DMS153 treated with DMSO at 0.1 percent for 48 hours (cell line): Measurements from ENCODE around the gene ADGRF3.
"Not testable (repeated sequence)": the region's sequence is repeated elsewhere in the genome, so short reads cannot be mapped to it uniquely, and the experiment has no call there.

Experiments used
- DNase-seq: peaks from one replicate; lab custom pipeline; 2025; ENCODE audit not compliant: unreplicated experiment; lab: John Stamatoyannopoulos, UW

The ADGRF3 gene

DNA sequence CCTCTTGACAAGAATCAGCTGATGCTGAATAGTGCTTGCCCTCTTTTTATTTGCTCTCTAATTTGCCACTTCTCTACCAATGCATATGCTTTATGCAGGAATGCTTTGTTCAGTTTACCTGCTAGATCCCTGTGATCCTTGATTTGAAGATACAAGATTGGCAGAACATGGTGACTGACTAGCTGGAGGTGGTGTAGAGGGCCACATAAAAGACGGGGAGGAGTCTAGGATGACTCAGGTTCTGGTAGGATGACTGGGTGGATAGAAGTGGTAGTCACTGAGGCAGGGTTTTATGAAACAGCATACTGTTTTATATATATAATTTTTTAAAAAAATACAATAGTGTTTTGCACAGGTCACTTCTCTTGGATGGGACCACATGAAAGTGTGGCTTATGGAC is 6.3 kb upstream of the ADGRF3 start:
- DNase-seq = no peak

DNA sequence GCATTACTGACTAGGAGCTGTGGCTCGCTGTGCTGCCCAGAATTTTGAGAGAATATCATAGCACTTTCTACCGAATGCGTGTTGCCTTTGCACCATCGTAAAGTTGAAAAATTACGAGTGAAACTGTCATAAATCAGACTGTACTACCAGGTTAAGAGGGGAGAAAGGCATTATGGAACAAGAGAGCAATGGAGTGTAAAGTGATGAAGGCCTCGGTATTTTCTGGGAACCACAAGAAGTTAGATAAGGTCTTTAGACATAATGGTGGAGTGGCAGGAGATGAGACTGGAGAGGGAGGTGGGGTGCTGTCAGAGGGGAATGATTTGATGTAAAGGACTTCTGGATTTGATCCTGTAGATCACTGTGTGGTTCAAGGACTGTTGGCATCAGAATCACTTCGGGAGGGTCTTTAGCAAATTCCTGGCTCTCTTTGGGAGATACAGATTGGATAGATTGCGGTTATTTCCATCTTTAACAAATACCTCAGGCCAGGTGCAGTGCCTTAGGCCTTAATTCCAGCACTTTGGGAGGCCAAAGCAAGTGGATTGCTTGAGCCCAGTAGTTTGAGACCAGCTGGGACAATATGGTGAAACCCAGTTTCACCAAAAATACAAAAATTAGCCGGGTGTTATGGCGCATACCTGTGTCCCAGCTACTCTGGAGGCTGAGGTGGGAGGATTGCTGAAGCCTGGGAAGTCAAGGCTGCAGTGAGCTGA is 4.9 kb upstream of the ADGRF3 start:
- no peak for DNase-seq

DNA sequence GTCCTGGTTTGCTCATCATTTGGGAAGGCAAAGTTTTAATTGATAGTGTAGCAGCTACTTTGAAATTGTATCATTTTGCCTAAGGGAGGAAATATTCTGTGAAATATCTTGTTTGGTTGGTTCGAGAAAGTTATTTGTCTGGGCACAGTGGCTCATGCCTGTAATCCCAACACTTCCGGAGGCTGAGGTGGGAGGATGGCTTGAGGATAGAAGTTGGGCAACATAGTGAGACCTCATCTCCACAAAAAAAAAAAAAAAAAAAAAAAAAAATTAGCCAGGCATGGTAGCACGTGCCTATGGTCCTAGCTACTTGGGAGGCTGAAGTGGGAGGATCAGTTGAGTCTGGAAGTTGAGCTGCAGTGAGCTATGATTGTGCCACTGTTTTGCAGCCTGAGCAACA is 3.1 kb upstream of the ADGRF3 start:
- DNase-seq = no peak

DNA sequence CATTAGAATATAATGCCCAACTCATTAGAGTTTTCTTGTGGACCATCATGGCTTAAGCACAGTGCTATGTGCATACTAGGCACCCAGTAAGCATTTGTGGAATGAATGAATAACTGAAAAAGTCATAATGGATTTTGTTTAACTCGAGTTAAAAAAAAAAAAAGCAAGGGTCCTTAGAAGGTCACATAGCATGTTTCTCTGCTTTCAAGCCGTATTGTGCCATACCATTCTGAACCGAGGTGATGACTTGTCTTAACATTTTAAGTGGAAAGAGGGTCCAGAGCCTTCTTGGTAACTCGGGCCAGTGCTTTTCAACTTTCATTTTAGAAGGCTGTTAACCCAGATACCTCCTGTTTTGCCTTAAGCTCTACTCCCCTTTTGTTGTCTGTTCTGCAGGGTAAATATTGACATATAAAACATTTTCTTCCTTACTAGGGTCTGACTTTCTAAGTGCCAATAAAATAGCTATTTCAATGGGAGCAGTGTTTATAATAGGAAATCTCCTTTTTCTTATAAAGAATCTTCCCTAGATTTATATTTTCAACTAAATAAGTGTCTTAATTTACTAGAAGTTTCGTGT is 787 bp upstream of the ADGRF3 start:
- DNase-seq = no peak

DNA sequence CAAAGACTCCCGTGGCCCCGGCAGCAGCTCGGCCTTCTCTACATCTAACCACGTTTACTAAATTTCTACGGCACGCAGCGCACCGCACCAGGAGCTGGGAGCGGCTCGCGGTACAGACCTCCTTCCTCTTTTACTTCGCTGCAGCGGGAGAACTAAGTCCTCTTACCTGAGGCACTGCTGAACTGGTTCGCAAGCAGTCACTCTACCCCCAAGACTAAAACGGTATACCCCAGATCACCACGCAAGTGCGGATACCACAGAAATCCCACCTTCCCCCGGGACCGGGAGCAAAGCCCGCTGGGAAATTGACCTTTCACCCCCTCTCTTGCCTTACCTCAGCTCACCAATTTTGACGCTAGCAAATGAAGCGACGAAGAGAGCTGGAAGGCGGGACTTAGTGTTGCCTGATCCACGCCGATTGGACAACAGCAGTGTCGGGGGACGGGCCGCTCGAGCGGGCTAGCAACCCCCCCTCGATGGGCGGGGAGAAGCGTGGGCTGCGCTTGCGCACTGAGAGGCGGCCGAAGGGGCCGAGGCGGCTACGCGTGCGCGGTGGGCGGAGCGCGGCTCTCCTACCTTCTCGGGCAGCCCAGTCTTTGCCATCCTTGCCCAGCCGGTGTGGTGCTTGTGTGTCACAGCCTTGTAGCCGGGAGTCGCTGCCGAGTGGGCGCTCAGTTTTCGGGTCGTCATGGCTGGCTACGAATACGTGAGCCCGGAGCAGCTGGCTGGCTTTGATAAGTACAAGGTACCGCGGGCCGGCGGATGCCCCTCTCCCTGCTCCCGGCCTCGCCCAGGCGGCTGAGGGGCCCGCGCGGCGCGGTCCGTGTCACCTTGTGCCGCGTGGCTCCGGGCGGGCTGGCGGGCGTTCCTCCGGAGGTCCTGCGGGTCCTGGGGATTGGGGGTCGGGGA is 790 bp downstream of the ADGRF3 start, which contains the start of gene SELENOI:
SELENOI (plus strand) TSS at position 599 of the 909 bp plus-strand sequence; CDS start at position 689, 90 bp downstream.
- peak; percentile 98 for DNase-seq

DNA sequence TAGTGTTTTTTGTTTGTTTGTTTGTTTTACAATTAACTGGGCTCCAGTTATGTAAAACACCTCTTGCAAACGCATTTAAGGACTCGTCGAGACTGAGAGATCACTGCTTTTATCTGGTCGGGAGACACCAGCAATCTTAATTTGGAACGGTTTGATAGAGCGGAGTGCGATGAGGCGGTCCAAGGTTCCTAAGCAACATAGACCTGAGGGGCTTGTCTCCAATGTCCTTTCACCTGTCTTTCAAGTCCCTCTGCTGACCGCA is 1.4 kb downstream of the ADGRF3 start:
- DNase-seq = no peak

DNA sequence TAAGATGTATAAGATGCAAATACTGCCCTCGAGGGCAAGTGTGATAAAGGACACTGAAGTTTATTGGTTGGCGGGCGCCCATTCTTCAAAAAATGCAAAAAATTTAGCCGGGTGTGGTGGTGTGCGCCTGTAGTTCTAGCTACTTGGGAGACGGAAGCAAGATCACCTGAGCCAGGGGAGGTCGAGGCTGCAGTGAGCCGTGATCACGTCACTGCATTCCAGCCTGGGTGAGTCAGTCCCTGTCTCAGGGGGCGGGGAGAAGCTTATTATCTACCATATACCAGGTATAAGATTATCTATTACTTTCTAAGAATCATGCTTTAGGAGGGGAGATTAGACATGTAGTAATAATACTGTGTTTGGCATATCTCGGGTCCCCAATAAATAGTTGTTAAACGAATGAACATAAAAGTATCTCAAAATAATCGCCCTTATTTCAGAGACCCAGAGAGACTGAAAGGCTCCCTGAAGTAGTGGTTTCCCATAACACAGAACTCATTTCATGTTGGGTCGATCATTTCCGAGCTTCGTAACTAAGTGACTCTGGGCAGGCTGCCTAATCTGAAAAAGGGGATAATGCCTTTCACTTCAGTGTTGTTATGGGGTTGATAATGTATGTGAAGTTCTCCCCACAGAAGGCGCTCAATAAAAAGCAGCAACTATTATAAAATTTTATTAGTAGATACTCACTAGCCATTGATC is 1.9 kb downstream of the ADGRF3 start:
- no peak for DNase-seq

DNA sequence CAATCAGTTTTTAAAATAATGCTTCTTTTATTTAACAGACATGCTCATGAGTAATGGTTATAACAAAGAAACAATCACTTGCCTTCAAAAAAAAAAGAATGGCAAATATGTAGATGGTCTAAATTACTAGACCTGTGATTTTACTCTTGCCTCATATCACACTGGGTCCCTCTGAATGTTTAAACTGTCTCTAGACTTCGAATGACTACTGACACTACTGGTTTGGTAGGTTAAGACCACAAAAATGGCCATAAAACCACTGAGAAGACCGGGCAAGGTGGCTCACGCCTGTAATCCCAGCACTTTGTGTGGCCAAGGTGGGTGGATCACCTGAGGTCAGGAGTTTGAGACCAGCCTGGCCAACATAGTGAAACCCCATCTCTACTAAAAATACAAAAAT is 5.8 kb downstream of the ADGRF3 start:
- DNase-seq = no peak

DNA sequence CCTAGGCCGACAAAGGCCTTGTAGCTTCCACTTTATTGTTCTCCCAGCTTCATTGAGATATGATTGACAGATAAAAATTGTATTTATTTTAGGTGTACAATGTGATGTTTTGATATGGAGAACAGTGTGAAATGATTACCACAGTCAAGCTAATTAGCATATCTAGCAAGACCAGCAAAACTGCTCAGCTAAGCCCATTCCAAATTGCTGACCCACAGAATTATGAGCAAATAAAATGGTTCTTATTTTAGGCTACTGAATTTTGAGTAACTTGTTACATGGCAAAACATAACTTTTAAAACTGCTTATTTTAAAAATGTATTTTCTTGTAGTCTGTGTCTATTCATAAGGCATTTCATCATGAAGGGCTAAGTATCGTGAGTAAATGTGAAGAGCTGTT is 9.3 kb downstream of the ADGRF3 start:
- no peak for DNase-seq

DNA sequence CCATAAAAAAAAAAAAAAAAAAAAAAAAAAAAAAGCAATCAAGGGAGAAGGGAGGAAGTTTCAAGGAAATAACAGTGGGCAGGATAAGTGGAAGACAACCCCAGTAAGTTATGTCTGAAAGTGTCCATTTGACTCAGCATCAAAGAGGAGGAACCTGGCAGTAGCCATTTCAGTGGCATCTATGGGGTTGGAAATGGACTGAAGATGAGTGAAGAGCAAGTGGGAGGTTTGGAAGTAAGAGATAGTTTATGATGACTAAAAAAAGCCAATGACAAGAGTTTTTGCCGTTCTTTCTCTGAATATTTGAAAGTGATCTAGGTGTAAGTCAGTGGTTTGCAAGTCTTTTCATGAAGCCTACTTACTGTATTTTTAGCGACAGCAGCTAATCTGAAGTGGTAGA is 9.9 kb downstream of the ADGRF3 start:
- no peak for DNase-seq

DNA sequence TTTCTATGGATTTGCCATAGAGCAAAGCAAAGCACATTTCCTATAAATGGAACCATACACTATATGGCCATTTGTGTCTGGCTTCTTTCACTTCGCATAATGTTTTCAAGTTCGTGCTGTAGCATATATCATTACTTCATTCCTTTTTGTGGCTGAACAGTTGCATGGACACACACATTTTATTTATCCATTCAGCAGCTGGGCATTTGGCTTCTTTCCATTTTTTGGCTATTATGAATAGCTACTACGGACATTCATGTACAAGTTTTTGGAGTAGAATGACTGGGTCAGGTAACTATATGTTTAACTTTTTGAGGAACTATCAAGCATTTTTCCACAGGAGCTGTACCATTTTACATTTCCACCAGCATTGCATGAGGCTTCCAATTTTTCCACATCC is 11.4 kb downstream of the ADGRF3 start:
- no peak for DNase-seq

DNA sequence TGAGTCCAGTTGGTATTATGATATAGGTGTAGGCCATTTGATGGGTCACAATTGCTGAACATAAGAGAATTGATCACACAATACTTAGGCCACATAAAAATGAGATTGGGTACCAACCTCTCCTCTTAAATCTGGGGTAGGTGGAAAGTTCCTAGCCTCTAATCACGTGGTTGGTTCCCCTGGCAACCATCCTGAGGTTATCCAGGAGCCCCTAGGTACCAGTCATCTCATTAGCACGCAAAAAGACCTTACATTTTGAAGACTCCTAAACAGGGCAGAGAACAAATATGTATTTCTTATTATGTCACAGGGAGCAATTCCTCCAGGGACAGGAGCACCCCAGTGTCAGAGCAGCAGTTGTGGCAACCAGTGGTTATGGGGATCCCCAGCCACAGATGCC is 13.3 kb downstream of the ADGRF3 start:
- no peak for DNase-seq

DNA sequence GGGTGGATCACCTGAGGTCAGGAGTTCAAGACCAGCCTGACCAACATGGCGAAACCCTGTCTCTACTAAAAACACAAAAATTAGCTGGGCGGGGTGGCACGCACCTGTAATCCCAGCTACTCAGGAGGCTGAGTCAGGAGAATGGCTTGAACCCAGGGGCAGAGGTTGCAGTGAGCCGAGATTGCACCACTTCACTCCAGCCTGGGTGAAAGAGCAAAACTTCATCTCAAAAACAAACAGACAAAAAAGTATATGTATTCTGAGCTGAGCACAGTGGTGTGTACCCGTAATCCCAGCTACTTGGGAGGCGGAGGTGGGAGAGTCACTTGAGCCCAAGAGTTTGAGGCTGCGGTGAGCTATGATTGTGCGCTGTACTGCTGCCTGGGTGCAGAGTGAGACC is 15.3 kb downstream of the ADGRF3 start:
- DNase-seq = not testable (repeated sequence)

DNA sequence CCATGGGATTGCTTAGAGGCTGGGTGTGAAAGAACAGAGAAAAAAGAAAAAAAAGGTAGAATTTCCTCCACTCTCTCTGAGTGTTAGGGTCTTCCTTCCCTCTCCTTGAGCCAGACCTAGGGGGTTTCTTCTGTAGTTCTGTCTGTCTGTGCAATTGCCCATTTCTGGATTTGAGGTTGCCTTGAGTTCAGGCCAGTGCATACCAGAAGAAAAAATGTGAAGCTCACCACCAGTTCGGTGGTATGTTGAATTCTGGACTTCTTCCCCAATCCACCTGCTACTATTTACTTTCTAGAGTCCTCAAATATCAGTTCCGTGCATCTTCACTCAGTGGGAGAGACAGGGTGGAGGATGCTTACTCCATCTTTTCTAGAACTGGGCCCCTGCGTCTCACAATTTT is 16.0 kb downstream of the ADGRF3 start:
- DNase-seq = no peak

DNA sequence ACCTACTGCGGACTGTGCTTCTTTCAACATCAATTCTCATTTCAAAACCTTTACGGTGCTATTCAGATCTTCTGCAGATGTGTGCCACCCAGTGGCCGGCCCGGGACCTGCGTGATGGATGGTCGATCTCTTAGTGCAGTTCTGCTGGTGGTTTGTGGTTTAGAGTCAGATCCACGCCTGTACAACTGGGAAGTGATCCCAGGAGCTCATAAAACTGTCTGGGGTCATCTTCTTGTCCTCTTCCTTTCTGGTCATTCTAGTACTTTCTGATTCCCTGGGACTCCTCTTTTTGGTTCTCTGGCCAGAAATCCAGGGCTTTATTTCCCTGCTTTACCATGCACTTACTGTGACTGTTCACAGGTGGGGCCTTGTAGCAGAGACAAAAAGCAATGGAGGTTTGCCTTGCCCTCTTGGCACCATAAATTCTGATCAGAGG is 16.5 kb downstream of the ADGRF3 start:
- peak; percentile 52 for DNase-seq

DNA sequence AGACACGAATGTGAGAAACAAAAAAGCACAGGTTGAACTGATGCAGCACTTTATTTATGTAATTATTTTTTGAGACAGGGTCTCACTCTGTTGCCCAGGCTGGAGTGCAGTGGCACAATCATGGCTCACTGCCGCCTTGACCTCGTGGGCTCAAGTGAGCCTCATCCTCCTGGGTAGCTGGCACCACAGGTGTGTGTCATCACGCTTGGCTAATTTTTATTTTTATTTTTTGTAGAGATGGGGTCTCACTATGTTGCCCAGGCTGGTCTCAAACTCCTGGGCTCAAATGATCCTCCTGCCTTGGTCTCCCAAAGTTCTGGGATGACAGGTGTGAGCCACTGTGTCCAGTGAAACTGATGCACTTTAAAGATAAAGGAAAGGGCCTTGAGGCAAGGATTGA is 17.5 kb downstream of the ADGRF3 start:
- not testable (repeated sequence) for DNase-seq

DNA sequence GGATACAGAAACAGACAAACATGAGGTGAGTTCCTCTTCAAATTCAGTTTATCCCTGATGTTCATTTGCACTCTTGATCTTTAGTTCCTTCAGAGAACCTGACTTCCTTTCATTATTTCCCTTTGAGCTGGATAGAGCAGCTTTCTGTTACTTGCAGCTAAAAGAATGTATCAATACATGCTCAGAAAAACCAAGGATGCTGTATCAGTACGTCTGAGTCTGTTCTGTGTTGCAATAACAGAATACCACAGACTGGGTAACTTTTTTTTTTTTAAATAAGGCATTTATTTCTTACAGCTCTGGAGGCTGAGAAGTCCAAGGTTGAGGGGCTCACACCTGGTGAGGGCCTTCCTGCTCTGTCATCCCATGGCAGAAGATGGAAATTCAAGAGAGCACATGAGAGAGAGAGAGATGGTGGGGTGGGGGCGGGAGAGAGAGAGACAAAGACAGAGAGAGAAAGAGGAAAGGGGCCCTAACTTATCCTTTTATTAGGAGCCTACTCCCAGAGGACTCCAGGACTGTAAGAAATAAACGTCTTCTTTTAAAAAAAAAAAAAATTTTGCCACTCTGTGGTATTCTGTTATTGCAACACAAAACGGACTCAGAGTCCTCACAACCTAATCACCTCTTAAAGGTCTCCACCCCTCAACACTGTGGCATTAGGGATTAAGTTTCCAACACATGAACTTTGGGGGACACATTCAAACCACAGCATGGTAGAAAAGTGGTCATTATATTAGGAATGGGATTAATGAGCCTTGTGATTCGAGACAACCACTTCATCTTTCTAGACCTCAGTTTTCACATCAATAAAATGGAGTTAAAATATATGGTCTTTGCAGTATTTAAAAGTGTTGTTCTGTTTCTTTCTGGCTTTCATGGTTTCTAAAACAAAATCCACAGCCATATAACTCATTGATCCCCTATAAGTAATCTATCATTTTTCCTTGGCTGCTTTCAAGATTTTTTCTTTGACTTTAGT is 19.0 kb downstream of the ADGRF3 start:
- DNase-seq = no peak

DNA sequence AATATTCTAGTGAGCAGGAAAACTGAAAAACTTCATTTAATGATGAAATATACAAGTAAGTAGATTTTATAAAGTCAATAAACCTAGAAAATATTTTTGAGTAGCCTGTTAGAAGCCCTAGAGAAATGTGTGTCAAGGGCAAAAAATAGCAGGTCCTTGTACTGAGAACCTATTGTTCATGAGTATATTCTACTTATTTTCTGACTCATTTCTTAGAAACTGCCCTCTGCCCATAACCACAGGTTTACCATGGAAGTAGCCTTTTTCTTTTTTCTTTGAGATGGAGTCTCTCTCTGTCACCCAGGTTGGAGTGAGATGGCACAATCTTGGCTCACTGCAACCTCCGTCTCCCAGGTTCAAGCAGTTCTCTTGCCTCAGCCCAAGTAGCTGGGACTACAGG is 20.1 kb downstream of the ADGRF3 start:
- no peak for DNase-seq

DNA sequence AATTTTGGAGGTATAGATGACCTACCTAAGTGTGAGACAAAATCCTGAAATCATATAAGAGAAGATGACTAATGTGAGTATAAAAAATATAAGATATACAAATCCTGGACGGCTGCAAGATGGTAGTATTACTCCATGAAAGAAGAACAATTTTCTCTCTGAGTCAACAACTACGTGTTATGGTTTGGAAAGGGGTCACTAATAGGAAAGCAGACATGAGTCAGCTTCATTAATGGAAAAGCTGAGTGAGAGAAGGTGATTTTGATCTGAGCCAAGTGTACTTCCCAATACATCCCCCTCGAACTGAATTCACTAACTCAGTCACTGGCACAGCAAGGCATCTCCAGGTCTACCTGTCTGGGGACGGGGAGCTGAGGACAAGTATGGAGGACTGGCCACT is 20.7 kb downstream of the ADGRF3 start:
- DNase-seq = no peak

DNA sequence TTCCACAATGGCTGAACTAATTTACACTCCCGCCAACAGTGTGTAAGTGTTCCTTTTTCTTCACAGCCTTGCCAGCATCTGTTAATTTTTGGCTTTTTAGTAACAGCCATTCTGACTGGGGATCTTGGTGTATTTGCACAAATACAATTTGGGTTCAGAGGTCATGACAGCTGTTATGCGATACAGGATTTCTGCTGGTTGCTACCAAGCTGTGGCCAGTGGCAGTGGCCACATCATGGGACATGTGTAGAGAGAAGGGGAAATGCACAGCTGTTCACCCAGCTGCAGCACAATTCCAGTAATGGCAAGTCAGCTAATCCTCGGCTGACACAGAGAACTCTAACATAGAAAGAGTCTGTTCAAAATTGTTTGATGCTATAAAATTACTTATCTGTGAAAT is 21.7 kb downstream of the ADGRF3 start:
- no peak for DNase-seq
